Bone marrow (tissue), 2 donors: ENCODE measurements around the gene HSPA6.
"Not testable (repeated sequence)": the region's sequence is repeated elsewhere in the genome, so short reads cannot be mapped to it uniquely, and the experiment has no call there.

Source experiments
- DNase-seq, 2 donors: peaks; one replicate each; lab custom pipeline; 2025; lab: John Stamatoyannopoulos, UW

Gene HSPA6

DNA sequence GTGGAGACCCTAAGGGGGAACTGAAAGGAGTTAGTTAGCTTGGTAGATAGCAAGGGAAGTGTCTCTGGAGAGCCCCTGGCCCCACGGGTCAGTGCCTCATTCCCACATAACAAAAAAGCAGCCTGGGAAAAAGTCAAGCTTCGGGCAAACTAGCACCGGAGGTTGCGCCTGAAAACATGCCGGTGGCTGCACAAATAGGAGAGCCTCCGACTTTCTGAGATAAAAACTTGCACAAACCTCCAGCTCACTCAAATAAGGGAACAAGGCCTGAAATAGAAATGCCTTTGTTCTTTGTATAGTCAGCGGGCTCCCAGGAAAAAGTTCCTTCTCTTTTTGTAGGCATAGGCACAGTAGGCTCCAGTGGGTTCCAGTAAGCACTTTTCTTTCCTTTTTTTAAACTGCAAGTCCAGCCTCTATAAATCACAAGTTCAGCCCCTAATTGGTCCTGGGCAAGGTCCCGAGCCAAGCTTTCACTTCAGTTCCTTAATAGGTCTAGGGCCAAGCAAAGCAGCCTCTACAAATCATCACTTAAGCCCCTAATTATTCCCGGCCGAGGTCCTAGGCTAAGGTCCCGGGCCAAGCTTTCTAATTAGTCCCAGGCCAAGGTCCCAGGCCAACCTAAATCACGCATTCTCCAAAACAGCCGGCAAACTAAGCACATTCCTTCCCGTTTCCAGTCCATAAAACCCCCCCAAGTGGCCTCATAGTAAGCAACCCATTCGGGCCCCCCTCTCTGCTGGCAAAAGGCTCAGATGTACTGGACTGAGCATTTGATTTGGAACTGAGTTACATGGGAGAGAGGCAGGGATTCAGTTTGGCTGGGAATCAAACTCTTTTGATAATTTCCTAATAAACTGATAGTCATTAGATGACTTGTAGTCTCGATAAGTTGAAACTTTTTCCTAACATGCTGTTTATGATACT, 8.6 kb downstream of the HSPA6 start:
- DNase-seq: not testable (repeated sequence)

- not testable (repeated sequence) for DNase-seq
These were observed 12.8 kb downstream of the HSPA6 start for GRCh38 chr1:161537068-161537669.

- DNase-seq: not testable (repeated sequence)
These were observed 14.7 kb downstream of the HSPA6 start for GRCh38 chr1:161538925-161539479.

DNA sequence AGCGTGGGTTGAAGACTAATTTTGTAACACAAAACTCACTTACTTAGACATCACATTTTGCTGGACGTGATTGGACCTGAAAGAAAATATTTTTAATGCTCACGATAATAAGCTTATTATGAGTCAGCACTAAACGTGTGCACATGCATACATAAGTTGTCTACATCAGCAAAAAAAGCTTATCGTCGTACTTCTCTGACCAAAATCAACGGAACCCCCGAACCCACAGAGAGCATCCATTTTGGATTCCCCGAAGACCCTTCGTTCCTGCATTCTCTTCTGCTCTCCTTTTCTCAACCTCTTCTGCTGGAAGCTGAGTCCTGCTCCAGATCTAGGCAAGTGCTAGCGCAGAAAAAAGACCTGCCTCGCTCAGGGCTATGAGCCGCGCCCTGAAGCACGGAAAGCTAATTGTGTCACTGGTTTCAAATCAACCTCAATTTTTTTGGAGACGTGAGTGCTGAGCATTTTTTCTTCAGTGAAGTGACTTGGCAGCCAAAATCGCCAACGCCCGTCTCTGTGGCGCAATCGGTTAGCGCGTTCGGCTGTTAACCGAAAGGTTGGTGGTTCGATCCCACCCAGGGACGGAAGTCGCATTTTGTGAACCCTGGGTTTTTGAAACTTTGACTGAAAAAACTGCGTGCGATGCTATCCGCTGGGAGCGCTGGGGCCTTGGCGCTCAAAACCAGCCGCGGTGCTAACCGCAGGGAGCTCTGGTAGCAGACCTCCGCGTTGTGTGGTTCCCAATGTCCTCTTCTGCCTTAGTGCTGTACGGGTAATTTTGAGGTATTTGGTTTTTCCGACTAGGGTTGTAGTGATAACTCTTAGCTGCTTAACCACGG, 15.6 kb downstream of the HSPA6 start:
- DNase-seq: peak; percentile 53 to 78

DNA sequence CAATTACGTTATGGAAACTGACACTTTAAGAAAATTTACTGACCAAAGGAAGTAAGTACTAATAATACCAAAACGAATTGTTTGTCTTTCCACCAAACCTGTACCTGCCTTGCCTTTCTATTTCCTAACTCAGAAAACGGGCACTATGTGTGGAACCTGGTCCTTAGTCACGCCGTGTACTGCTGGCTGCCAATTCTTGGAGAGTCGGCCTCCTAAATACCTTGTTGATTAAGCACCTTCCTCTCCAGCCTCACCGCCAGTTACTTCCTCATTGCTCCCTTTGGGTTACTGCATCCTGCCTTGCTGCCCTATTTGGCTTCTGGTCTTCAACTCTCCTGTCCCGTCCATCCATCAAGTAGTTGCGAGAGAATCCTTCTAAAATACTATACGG, 16.2 kb downstream of the HSPA6 start:
- not testable (repeated sequence) for DNase-seq

- DNase-seq: not testable (repeated sequence)
These were observed 17.8 kb downstream of the HSPA6 start for GRCh38 chr1:161542091-161542559.

GRCh38 chr1:161543125-161543524, 18.8 kb downstream of the HSPA6 start:
- DNase-seq: not testable (repeated sequence)

DNA sequence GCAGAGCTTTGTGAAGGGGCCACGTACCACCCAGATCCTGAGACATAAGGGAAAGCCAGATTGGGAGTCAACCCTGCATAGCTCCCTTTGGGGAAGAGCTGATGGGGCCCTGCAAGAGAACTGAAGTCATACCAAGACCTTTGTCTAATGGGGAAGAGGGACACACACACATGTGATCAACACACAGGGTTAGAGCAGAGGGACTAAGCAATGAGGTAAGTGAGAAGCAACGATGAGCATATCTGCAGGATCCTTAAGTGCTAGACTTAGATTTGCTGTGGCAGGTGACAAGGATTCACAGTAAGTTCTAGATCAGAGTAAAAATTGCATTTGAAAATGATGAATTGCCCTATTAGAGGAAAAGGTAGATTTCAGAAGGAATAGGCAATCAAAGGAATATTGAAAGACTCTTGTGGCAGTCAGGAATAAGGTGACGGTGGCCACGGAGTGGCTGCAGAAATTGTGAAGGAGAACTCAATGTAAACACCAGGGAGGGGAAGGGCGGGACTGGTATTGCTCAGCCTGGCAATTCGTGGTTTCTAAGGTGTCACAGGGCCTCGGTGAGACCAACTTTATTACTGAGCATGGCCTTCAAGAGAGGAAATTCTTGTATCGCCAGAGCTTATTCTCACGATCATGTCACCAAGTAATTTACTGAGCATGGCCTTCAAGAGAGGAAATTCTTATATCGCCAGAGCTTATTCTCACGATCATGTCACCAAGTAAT, 20.8 kb downstream of the HSPA6 start:
- not testable (repeated sequence) for DNase-seq

GRCh38 chr1:161547995-161548741, 23.8 kb downstream of the HSPA6 start:
- DNase-seq: not testable (repeated sequence)

GRCh38 chr1:161548749-161549406, 24.5 kb downstream of the HSPA6 start:
- not testable (repeated sequence) for DNase-seq

- DNase-seq: no peak
These were observed 25.3 kb downstream of the HSPA6 start, which contains the start of gene FCGR3A for GRCh38 chr1:161549652-161550051. TSS of gene FCGR3A (minus strand) at chr1:161549818. CDS start at chr1:161549736, 82 bp downstream.

DNA sequence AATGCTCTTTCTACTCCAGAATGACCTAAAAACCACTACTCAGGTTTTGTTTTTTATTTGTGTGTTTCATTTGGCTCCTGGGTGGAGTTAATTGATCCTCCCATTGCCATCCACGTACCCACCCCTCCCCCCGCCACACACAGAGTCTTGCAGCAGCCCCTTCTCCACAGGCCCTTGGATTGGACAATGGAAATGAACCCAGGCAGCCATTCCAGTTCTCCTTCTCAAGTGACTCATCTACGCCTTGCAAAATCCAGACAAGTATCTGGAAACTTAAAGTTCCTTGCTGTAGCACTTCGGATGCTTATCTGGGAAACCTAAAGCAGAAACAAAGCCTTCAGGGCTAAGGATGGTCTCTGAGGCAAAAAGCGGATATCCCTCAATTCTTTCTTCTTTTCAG, 26.6 kb downstream of the HSPA6 start:
- not testable (repeated sequence) for DNase-seq

- not testable (repeated sequence) for DNase-seq
These were observed 29.3 kb downstream of the HSPA6 start for GRCh38 chr1:161553631-161554030.

- DNase-seq: not testable (repeated sequence)
These were observed 30.0 kb downstream of the HSPA6 start for GRCh38 chr1:161554340-161554739.

DNA sequence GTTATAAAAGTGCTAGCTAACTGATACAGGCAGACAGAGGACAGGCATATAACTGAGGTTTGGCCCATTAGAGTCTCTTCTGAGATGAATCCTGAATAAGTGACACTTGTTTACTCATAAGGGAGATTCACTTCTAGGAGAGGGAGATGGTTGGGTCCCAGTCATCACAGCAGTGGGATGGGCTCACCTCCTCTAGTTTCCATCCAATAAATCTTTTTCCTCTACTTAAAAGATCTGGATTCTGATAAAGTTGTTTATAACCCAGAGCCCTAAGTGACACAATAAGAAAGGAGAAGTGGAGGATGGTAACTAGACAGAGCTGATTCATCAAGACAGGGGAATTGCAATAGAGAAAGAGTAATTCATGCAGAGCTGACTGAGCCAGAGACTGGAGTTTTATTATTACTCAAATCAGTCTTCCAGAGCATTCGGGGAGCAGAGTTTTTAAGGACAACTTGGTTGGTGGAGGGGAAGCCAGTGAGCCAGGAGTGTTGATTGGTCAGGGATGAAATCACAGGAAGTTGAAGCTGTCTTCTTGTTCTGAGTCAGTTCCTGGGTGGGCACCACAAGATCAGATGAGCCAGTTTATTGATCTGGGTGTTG, 30.6 kb downstream of the HSPA6 start:
- DNase-seq: not testable (repeated sequence)

- DNase-seq: not testable (repeated sequence)
These were observed 31.8 kb downstream of the HSPA6 start for GRCh38 chr1:161556143-161556542.

- DNase-seq: not testable (repeated sequence)
These were observed 32.6 kb downstream of the HSPA6 start for GRCh38 chr1:161556990-161557389.

GRCh38 chr1:161557506-161558450, 33.4 kb downstream of the HSPA6 start:
- not testable (repeated sequence) for DNase-seq
